Activated T-cell treated with anti-CD3 and anti-CD28 coated beads, Interleukin-2, amount 50 U/mL, for 1 hour (primary cell): Measurements from ENCODE around the gene MAML3.
A peak's percentile ranks its signal among the peaks of the same experiment; 100 is the strongest.

ENCODE experiments used
- DNase-seq: peaks from one replicate; pipeline ENCODE4 v3.0.0-alpha.2; 2020

Gene MAML3

GRCh38 chr4:140068271-140068670, 85.7 kb downstream of the MAML3 start:
- DNase-seq: no peak

GRCh38 chr4:140066031-140066930, 87.7 kb downstream of the MAML3 start:
- no peak for DNase-seq

- no peak for DNase-seq
Observed at GRCh38 chr4:140065393-140065792, 88.6 kb downstream of the MAML3 start.

GRCh38 chr4:140061659-140062289, 92.2 kb downstream of the MAML3 start:
- DNase-seq: no peak

GRCh38 chr4:140061194-140061593, 92.8 kb downstream of the MAML3 start:
- DNase-seq: no peak

- DNase-seq: no peak
Observed at GRCh38 chr4:140059159-140059558, 94.8 kb downstream of the MAML3 start.

- no peak for DNase-seq
Observed at GRCh38 chr4:140057701-140058100, 96.3 kb downstream of the MAML3 start.

GRCh38 chr4:140056015-140056414, 98.0 kb downstream of the MAML3 start:
- DNase-seq: no peak

- no peak for DNase-seq
Observed at GRCh38 chr4:140054861-140055260, 99.1 kb downstream of the MAML3 start.

- DNase-seq: no peak
Observed at GRCh38 chr4:140053185-140053584, 100.8 kb downstream of the MAML3 start.

- peak; percentile 47 for DNase-seq
Observed at GRCh38 chr4:140052050-140052449, 101.9 kb downstream of the MAML3 start.

GRCh38 chr4:140049849-140050637, 103.9 kb downstream of the MAML3 start:
- no peak for DNase-seq

GRCh38 chr4:140049024-140049848, 104.7 kb downstream of the MAML3 start:
- DNase-seq: peak; percentile 58

GRCh38 chr4:140048419-140048995, 105.5 kb downstream of the MAML3 start:
- DNase-seq: no peak

GRCh38 chr4:140047786-140048185, 106.2 kb downstream of the MAML3 start:
- DNase-seq: no peak

- DNase-seq: no peak
Observed at GRCh38 chr4:140047017-140047640, 106.9 kb downstream of the MAML3 start.

- no peak for DNase-seq
Observed at GRCh38 chr4:140046543-140046942, 107.4 kb downstream of the MAML3 start.

GRCh38 chr4:140046016-140046415, 108.0 kb downstream of the MAML3 start:
- DNase-seq: no peak

- no peak for DNase-seq
Observed at GRCh38 chr4:140044337-140044902, 109.6 kb downstream of the MAML3 start.

- DNase-seq: no peak
Observed at GRCh38 chr4:140042634-140043033, 111.3 kb downstream of the MAML3 start.

GRCh38 chr4:140038031-140038533, 115.9 kb downstream of the MAML3 start:
- no peak for DNase-seq
